HG03066 (cell line): Measurements from ENCODE around the gene FAM107B.

Experiments used
- ATAC-seq: cut with Tn5 transposase; IDR thresholded peaks from one replicate; pipeline ENCODE4 v1.9.1; 2021; ENCODE audit warnings: low read depth; ENCODE audit not compliant: unreplicated experiment

Gene FAM107B

DNA sequence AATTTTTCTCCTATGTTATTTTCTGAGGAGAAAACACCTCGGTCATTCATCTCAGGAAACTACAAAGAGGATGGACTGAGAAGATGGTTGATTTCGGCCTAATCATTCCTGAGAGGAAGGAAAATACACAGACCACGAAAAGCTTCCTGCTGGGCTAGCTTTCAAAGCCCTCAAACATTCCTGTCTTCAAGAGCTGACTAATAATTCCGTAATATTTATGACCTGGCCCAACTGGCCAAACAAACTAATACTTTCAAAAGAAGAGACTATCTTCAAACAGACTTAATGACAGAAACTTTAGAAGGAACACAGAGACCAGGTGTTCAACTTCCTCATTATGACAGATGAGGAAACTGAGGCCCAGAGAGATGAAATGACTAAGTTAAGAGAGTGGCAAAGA is 228.9 kb downstream of the FAM107B start:
- ATAC-seq, result no peak

GRCh38 chr10:14543904-14544210 is 230.8 kb downstream of the FAM107B start:
- no peak for ATAC-seq

DNA sequence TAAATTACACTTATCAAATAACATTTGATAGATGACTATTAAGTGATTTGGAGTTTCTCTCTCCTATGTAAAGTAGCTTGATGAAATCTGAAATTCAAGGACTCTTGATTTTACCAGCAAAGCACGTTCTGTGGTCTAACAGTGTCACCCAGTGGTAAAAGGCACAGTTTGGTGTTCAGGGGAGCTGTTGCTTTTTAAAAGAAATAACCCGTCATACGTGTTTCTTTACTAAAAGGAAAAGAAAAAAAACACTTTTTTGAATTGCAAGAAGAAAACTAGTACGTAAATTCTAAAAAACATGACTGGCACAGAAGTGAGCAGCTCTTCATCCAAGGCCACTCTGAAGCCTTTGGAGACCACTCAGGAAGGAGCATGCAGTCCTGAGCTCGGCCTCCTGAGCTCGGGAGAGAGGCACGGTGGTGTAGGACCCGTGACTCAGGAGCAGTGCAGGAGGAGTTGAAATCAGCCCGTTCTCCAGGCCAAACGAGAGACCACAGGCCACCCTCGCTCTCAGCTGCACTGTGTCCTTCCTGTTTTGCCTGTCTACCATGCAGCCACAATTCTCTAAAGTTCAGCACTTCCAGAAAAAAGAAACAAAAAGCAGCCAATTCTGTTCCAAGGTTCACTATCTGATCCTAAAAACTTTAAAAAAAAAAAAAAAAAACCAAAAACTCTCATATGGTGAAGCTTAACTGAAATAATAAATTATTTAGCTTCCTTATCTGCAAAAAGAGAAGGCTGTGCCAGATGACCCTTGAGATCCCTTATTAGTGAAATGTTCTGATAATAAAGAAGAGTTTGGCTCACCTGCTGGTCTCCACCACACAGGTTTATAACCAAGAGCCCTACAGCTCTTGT is 231.4 kb downstream of the FAM107B start:
- no peak for ATAC-seq

GRCh38 chr10:14541379-14541778 is 233.3 kb downstream of the FAM107B start:
- ATAC-seq, result no peak

GRCh38 chr10:14540611-14541010 is 234.1 kb downstream of the FAM107B start:
- no peak for ATAC-seq

DNA sequence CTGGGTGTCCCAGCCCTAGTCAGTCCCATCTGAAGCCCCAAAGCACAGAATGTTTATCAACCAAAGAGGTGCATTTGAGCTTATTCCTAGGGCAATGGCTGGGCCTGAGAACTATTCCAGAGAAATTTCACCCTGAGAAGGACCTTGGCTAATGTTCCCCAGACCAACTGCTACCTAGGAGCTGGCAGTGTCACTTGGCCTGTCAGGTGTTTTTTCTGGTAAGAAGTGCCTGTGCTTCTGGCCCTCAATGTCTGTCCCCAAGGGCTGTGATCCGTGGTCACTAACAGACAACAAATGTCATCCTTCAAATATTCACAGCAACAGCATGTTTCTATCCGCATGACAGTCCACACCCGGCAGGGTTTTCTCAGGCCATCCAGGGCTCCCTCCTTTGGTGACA is 234.6 kb downstream of the FAM107B start:
- ATAC-seq, result no peak

DNA sequence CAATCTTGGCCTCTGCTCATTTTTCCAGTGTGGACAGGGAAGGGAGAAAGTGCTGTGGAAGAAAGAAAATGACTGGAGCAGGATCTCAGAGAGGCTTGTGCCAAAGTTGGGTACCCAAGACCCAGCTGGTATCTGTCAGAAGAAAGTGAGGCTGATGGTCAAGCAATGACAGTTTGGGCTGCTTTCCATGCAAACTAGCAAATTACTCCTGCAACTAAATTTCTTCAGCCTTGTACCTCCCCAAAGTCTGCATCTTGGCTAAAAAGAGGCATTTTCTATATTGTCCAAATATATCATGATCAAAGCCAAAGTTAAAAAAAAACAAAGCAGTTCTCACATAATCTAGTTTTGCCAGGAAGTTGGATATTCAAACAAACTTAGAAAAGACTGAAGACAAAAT is 235.5 kb downstream of the FAM107B start:
- ATAC-seq, result no peak

DNA sequence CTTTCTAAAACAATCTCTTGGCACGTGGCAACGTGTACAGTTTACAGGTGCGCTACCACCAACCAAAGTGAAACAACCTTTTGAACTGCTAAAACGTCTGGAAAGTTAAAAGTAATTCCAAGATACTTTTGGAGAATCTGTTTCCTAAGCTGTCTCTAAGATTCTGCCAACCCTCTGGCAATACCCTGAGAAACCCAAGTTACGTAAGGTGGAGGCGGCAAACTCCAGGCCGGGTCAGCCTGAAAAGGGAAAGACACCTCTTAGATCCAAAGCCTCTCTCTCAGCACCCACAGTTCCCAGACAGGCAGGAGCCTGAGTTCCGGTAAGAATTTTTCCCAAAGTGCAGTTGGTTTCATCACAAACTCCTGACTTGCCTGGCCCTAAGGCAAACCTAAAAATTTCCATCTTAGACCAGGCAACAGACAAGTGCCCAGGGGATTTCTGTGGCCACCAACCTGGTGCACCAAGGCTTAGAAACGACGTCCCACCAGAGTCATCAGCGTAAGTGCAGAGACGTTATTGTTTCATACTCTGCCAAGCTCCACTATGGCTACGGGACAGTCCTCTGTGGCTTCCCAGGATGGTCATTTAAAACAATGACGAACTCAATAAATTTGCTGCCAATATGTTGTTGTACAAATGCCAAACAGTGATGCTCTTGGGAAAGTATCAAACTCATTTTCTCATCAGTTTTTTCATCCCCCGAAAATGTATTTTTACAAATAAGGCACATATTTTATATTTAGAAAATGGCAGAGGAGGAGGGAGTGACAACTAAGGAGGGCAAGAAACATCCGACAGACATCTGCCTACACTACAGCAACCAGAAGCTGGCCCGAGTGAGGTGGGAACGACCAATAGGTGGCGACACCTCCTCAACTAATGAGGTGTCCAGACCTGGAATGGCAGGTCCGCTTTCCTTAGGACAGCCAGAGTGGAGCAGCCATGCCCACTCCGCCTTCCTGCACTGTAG is 238.2 kb downstream of the FAM107B start:
- no peak for ATAC-seq

GRCh38 chr10:14535457-14536130 is 239.1 kb downstream of the FAM107B start:
- no peak for ATAC-seq

DNA sequence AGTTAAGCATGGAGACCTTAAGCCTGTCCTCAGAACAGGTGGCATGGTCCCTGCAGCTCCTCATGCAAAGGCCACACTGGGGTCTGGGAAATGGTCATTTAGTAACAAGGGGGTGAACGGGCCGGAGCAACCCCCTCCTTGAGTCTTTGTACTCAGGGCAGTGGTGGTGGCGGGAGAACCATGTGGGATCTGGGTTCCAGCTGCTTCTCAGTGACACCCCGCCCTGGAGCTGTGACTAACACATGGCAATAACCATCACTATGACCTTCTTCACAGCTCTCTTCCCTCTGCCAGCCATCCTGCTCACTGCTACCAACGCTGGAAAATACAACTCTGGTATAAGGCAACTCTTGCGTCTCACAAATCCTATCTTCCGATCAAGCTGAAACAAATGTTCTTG is 240.5 kb downstream of the FAM107B start:
- no peak for ATAC-seq

GRCh38 chr10:14533295-14533694 is 241.4 kb downstream of the FAM107B start:
- no peak for ATAC-seq

DNA sequence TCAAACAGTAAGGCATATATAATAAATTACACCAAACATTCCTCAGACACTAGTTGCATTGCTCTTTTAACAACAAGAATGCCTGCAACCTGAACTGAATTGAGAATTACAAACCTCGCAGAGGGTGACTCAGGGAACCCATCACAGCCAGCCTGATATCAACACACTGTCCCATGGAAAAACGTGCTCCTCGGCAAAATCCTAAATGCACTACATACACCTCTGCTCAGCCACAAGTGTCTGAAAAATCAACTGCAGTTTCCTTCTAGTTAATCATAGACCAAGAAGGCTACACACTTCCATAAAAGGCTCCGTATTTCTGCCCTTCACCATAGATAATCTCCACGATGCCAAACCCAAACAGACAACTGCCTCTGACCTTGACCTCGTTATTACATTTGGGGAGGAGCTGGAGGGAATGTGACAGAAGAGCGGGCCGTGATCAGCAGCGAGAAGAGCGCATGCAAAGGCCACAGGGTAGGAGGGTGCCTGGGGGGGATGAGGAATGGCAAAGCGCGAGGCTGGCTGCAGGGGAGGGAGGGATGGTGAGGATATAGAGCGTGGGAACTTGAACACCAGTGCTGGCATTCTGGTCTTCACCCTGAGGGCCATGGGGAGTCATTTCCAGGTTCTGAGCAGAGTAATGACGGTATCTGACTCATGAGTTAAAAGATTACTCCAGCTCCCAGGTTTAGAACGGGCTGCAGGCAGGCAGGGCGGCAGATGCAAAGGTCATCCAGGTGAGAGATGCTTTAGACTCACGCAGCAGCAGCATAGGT is 242.0 kb downstream of the FAM107B start:
- no peak for ATAC-seq

GRCh38 chr10:14531974-14532373 is 242.7 kb downstream of the FAM107B start:
- no peak for ATAC-seq

DNA sequence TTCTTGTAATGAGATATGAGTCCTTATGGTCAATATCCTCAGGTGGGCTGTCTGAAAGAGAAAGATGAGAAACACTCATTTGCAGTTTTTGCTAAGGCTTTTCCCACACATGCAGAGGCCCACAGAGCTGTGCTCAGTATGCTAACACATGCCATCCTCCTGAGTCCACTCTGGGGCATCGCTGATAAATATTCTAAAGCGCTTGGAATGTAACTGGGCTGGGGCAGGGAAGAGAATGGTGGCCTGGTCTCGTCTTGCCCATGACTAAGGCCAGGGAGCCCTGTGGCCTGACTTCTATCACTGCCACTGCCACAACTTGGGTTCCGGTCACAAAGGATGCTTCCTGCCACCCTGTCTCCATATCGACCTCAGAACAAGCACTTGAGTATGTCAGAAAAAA is 244.2 kb downstream of the FAM107B start:
- ATAC-seq, result no peak

DNA sequence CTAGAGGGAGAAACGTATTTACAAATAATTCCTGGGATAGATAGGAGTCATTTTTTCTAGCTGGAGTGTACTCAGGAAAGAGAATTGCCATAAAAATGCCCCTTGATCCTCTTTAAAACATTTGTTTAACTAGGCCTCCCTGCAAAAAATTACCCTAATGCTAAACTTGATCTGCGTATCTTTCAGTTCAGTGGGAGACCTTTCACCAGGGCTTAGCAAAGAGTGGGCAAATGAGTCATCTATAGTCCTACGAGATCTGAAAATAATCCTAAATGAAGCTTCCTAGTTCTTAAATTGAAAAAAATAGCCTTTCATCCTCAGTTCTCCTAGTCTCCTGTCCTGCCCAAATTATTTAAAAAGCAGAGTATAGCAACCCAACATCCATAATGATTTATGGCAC is 245.3 kb downstream of the FAM107B start:
- no peak for ATAC-seq

GRCh38 chr10:14528450-14528849 is 246.2 kb downstream of the FAM107B start:
- ATAC-seq, result no peak

DNA sequence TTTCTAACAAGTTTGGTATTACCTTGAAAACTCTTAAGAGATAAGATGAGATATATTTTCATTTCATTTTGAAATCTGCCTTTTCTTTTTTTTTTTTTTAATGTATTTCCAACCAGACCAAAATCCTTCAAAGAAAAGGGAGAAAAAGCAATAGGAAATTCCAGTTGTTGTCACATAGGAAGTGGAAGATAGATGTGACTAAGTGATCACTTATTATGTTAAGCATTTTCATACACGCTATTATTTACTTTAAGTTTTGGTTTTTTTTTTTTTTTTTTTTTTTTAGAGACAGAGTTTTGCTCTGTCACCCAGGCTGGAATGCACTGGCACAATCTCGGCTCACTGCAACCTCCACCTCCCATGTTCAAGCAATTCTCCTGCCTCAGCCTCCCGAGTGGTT is 246.8 kb downstream of the FAM107B start:
- ATAC-seq, result no peak

- ATAC-seq, result no peak
Measured at GRCh38 chr10:14527134-14527844, 247.4 kb downstream of the FAM107B start.

GRCh38 chr10:14526326-14526725 is 248.4 kb downstream of the FAM107B start:
- no peak for ATAC-seq
